ENCODE data around the gene MAGEA9B.
"Not testable (repeated sequence)": the region's sequence is repeated elsewhere in the genome, so short reads cannot be mapped to it uniquely, and the experiment has no call there.

GRCh38 chrX:149549701-149550100 lies 37.6 kb downstream of the MAGEA9B start, which contains the start of gene HSFX3:
- not testable (repeated sequence) for TF ChIP-seq POLR2A (IDR thresholded peaks at IDR 0.05; ENCODE audit: extremely low read depth, insufficient read length); CTCF (IDR thresholded peaks at IDR 0.05; ENCODE audit: low read depth, low read length); MYC (IDR thresholded peaks at IDR 0.05; ENCODE audit: low read depth, low read length)
